Mesenchymal stem cell (in vitro differentiated cells and primary cell): ENCODE measurements around the gene SREBF1.

Experiments used
- DNase-seq: peaks from one replicate; pipeline ENCODE4 v3.0.0-alpha.2; 2013
- H2AFZ ChIP-seq: one replicate; pipeline ENCODE4 v1.6.1; 2013; ENCODE audit warnings: low read depth, mild to moderate bottlenecking, control low read depth, inconsistent platforms, low read length, moderate library complexity
- H2AK5ac ChIP-seq: 2 replicates; pipeline ENCODE4 v1.6.1; 2013; ENCODE audit warnings: low read length, moderate library complexity, mild to moderate bottlenecking, inconsistent platforms; ENCODE audit not compliant: severe bottlenecking
- H2BK120ac ChIP-seq: one replicate; pipeline ENCODE4 v1.6.1; 2013; ENCODE audit warnings: low read depth, mild to moderate bottlenecking, inconsistent platforms, low read length, moderate library complexity
- H2BK12ac ChIP-seq, 2 experiments: one replicate each; pipeline ENCODE4 v1.6.1; 2013; ENCODE audit warnings: inconsistent platforms in 2 of 2, low read length in 2 of 2, mild to moderate bottlenecking in 2 of 2, moderate library complexity in 2 of 2, control low read depth in 1 of 2
- H2BK15ac ChIP-seq: one replicate; pipeline ENCODE4 v1.6.1; 2013; ENCODE audit warnings: mild to moderate bottlenecking, low read depth, inconsistent platforms; ENCODE audit not compliant: poor library complexity, severe bottlenecking
- H2BK5ac ChIP-seq: 2 replicates; pipeline ENCODE4 v1.6.1; 2013; ENCODE audit warnings: low read depth, mild to moderate bottlenecking, low read length, control low read depth, inconsistent platforms; ENCODE audit not compliant: poor library complexity, severe bottlenecking
- H3K14ac ChIP-seq, 2 experiments: one replicate each; pipeline ENCODE4 v1.6.1; 2013; ENCODE audit warnings: inconsistent platforms in 2 of 2, low read length in 2 of 2, control low read depth in 1 of 2, mild to moderate bottlenecking in 1 of 2, moderate library complexity in 1 of 2
- H3K18ac ChIP-seq, 2 experiments: one replicate each; pipeline ENCODE4 v1.6.1; 2013; ENCODE audit warnings: inconsistent platforms in 2 of 2, low read length in 2 of 2, control low read depth in 1 of 2, low read depth in 1 of 2, mild to moderate bottlenecking in 1 of 2
- H3K23ac ChIP-seq, 2 experiments: one replicate each; pipeline ENCODE4 v1.6.1; 2013; ENCODE audit warnings: inconsistent platforms in 2 of 2, low read length in 2 of 2, mild to moderate bottlenecking in 2 of 2, moderate library complexity in 2 of 2, control low read depth in 1 of 2
- H3K27ac ChIP-seq: 2 replicates; pipeline ENCODE4 v1.5.1; 2013; ENCODE audit warnings: mild to moderate bottlenecking, moderate library complexity, low read length, control low read depth, inconsistent platforms; ENCODE audit not compliant: poor library complexity, severe bottlenecking
- H3K27me3 ChIP-seq, 2 experiments: 2 replicates each; pipeline versions ENCODE4 v1.6.1 to v1.7.0; 2013; ENCODE audit warnings: low read length in 2 of 2, mild to moderate bottlenecking in 2 of 2, moderate library complexity in 2 of 2, control low read depth in 1 of 2, inconsistent platforms in 1 of 2; ENCODE audit not compliant: control insufficient read depth in 1 of 2, insufficient read depth in 1 of 2
- H3K36me3 ChIP-seq, 2 experiments: 2 replicates each; pipeline versions ENCODE4 v1.6.1 to v1.7.0; 2013; ENCODE audit warnings: low read length in 2 of 2, control low read depth in 1 of 2, inconsistent platforms in 1 of 2, low read depth in 1 of 2, mild to moderate bottlenecking in 1 of 2; ENCODE audit not compliant: insufficient read depth in 2 of 2, control insufficient read depth in 1 of 2
- H3K4ac ChIP-seq, 2 experiments: one replicate each; pipeline ENCODE4 v1.6.1; 2013; ENCODE audit warnings: inconsistent platforms in 2 of 2, low read length in 2 of 2, mild to moderate bottlenecking in 2 of 2, moderate library complexity in 2 of 2, control low read depth in 1 of 2, low read depth in 1 of 2
- H3K4me1 ChIP-seq: 2 replicates; pipeline ENCODE4 v1.6.1; 2013; ENCODE audit warnings: low read depth, low read length, control low read depth; ENCODE audit not compliant: control insufficient read depth, insufficient read depth
- H3K4me2 ChIP-seq: 2 replicates; pipeline ENCODE4 v1.6.1; 2013; ENCODE audit warnings: low read length, mild to moderate bottlenecking, inconsistent platforms; ENCODE audit not compliant: poor library complexity, severe bottlenecking
- H3K4me3 ChIP-seq, 2 experiments: 2 replicates each; pipeline versions ENCODE4 v1.5.1 to v1.7.0; 2013; ENCODE audit warnings: low read length in 2 of 2, mild to moderate bottlenecking in 2 of 2, control low read depth in 1 of 2, low read depth in 1 of 2; ENCODE audit not compliant: insufficient read depth in 1 of 2
- H3K79me1 ChIP-seq: replicated peaks from 2 replicates; pipeline ENCODE4 v1.6.1; 2013; ENCODE audit warnings: mild to moderate bottlenecking, control low read depth, low read length, inconsistent platforms; ENCODE audit not compliant: poor library complexity, severe bottlenecking
- H3K9ac ChIP-seq: 2 replicates; pipeline ENCODE4 v1.7.0; 2013; ENCODE audit warnings: mild to moderate bottlenecking, low read length, moderate library complexity
- H3K9me3 ChIP-seq: 2 replicates; pipeline ENCODE4 v1.7.0; 2013; ENCODE audit warnings: mild to moderate bottlenecking, low read length; ENCODE audit not compliant: control insufficient read depth
- H4K8ac ChIP-seq: one replicate; pipeline ENCODE4 v1.6.1; 2013; ENCODE audit warnings: inconsistent platforms, mild to moderate bottlenecking, low read length, moderate library complexity
- H4K91ac ChIP-seq: one replicate; pipeline ENCODE4 v1.6.1; 2013; ENCODE audit warnings: mild to moderate bottlenecking, low read length, inconsistent platforms
- WGBS: methylation state at CpG from one replicate; pipeline ENCODE4 v1.1.7; 2013; ENCODE audit warnings: mixed read lengths; 5-methylcytosine and 5-hydroxymethylcytosine counted together

The SREBF1 gene

GRCh38 chr17:17795946-17796786, 40.6 kb downstream of the SREBF1 start:
- H3K14ac ChIP-seq: no peak overlapping the region
- H3K9ac ChIP-seq: no peak overlapping the region
- H2BK5ac ChIP-seq: no peak overlapping the region
- no peak overlapping the region for H2BK15ac ChIP-seq
- H4K8ac ChIP-seq: no peak overlapping the region
- H3K23ac ChIP-seq: no peak overlapping the region
- peaks cover 52 to 82% of the 10 kb centered on the region in 2 experiments for H3K36me3 ChIP-seq
- H3K4ac ChIP-seq: no peak overlapping the region
- no peak overlapping the region for H2BK120ac ChIP-seq
- no peak overlapping the region for H3K4me2 ChIP-seq
- no peak overlapping the region for H4K91ac ChIP-seq
- no peak for DNase-seq
- H3K4me3 ChIP-seq: no peak overlapping the region
- no peaks in the 10 kb centered on the region for H3K27me3 ChIP-seq
- H3K79me1 ChIP-seq: peaks cover 57% of the 10 kb centered on the region
- H3K4me1 ChIP-seq: peaks cover 17% of the 10 kb centered on the region
- no peak overlapping the region for H3K27ac ChIP-seq
- H3K9me3 ChIP-seq: no peaks in the 10 kb centered on the region
- no peak overlapping the region for H2AK5ac ChIP-seq
- no peak overlapping the region for H2BK12ac ChIP-seq
- H3K18ac ChIP-seq: no peak overlapping the region
- no peak overlapping the region for H2AFZ ChIP-seq
- over 99% methylated on average over 32 of the region's 40 CpGs for WGBS

GRCh38 chr17:17795296-17795695, 41.5 kb downstream of the SREBF1 start:
- no peak overlapping the region for H3K9ac ChIP-seq
- no peak overlapping the region for H2AK5ac ChIP-seq
- H3K4me2 ChIP-seq: no peak overlapping the region
- no peak overlapping the region for H2BK15ac ChIP-seq
- H2AFZ ChIP-seq: no peak overlapping the region
- WGBS: 95% methylated on average over 12 of the region's 12 CpGs
- H3K4me1 ChIP-seq: peaks cover 17% of the 10 kb centered on the region
- H2BK120ac ChIP-seq: no peak overlapping the region
- no peaks in the 10 kb centered on the region for H3K9me3 ChIP-seq
- no peak overlapping the region for H2BK12ac ChIP-seq
- no peak overlapping the region for H4K8ac ChIP-seq
- no peak overlapping the region for H3K14ac ChIP-seq
- H3K4ac ChIP-seq: no peak overlapping the region
- peaks cover 52 to 73% of the 10 kb centered on the region in 2 experiments for H3K36me3 ChIP-seq
- no peak overlapping the region for H3K4me3 ChIP-seq
- H3K27ac ChIP-seq: no peak overlapping the region
- no peak for DNase-seq
- no peak overlapping the region for H2BK5ac ChIP-seq
- H3K18ac ChIP-seq: no peak overlapping the region
- H4K91ac ChIP-seq: no peak overlapping the region
- peaks cover 58% of the 10 kb centered on the region for H3K79me1 ChIP-seq
- H3K27me3 ChIP-seq: no peaks in the 10 kb centered on the region
- H3K23ac ChIP-seq: no peak overlapping the region

GRCh38 chr17:17794382-17794781, 42.4 kb downstream of the SREBF1 start:
- no peak overlapping the region for H3K9ac ChIP-seq
- WGBS: 98% methylated on average over 31 of the region's 31 CpGs
- no peak overlapping the region for H3K18ac ChIP-seq
- H3K4me3 ChIP-seq: no peak overlapping the region
- H3K9me3 ChIP-seq: no peaks in the 10 kb centered on the region
- no peak overlapping the region for H2BK15ac ChIP-seq
- H3K27ac ChIP-seq: no peak overlapping the region
- H2AK5ac ChIP-seq: no peak overlapping the region
- no peaks in the 10 kb centered on the region for H3K27me3 ChIP-seq
- H4K91ac ChIP-seq: no peak overlapping the region
- no peak overlapping the region for H3K23ac ChIP-seq
- H3K4ac ChIP-seq: no peak overlapping the region
- no peak overlapping the region for H2BK120ac ChIP-seq
- H3K4me2 ChIP-seq: no peak overlapping the region
- H2AFZ ChIP-seq: no peak overlapping the region
- no peak overlapping the region for H3K14ac ChIP-seq
- H3K4me1 ChIP-seq: peaks cover 20% of the 10 kb centered on the region
- no peak overlapping the region for H2BK12ac ChIP-seq
- no peak overlapping the region for H2BK5ac ChIP-seq
- H3K79me1 ChIP-seq: peaks cover 65% of the 10 kb centered on the region
- no peak for DNase-seq
- no peak overlapping the region for H4K8ac ChIP-seq
- peaks cover 51 to 65% of the 10 kb centered on the region in 2 experiments for H3K36me3 ChIP-seq

- H3K4me3 ChIP-seq: no peak overlapping the region
- peaks cover 43 to 57% of the 10 kb centered on the region in 2 experiments for H3K36me3 ChIP-seq
- H3K4me1 ChIP-seq: peaks cover 20% of the 10 kb centered on the region
- no peak overlapping the region for H2AFZ ChIP-seq
- no peak overlapping the region for H3K9ac ChIP-seq
- H2BK120ac ChIP-seq: no peak overlapping the region
- no peak overlapping the region for H2BK15ac ChIP-seq
- H3K27me3 ChIP-seq: no peaks in the 10 kb centered on the region
- peak overlapping the region; percentile 38 for H4K8ac ChIP-seq
- H3K27ac ChIP-seq: no peak overlapping the region
- H3K4ac ChIP-seq: no peak overlapping the region
- H2BK12ac ChIP-seq: no peak overlapping the region
- DNase-seq: no peak
- WGBS: 97% methylated on average over 30 of the region's 30 CpGs
- H3K79me1 ChIP-seq: peaks cover 68% of the 10 kb centered on the region
- no peak overlapping the region for H2AK5ac ChIP-seq
- H2BK5ac ChIP-seq: no peak overlapping the region
- no peak overlapping the region for H3K18ac ChIP-seq
- H3K23ac ChIP-seq: no peak overlapping the region
- no peak overlapping the region for H3K4me2 ChIP-seq
- H3K14ac ChIP-seq: no peak overlapping the region
- H4K91ac ChIP-seq: peak overlapping the region; percentile 41
- H3K9me3 ChIP-seq: no peaks in the 10 kb centered on the region
These were observed 43.2 kb downstream of the SREBF1 start for GRCh38 chr17:17793378-17794214.
